ENCODE data around the gene FOXN3.

- TF ChIP-seq POLR2A (IDR thresholded peaks at IDR 0.05) (no peak), CTCF (IDR thresholded peaks at IDR 0.05) (no peak)
Observed at GRCh38 chr14:89225607-89226006, 191.4 kb downstream of the FOXN3 start.
